Dendritic cell treated with granulocyte-macrophage colony-stimulating factor and Interleukin-4, amounts not matched to agents 40 ng/mL and 50 ng/mL, for 4 days (primary cell): ENCODE results near the gene BLCAP.
"Not testable (repeated sequence)": the region's sequence is repeated elsewhere in the genome, so short reads cannot be mapped to it uniquely, and the experiment has no call there.

Experiments used
- H3K27ac Mint-ChIP-seq: one replicate; pipeline ENCODE4 v1.8.0; 2022; ENCODE audit warnings: mild to moderate bottlenecking, mixed read lengths
- H3K27me3 Mint-ChIP-seq: one replicate; pipeline ENCODE4 v1.8.0; 2022; ENCODE audit warnings: mild to moderate bottlenecking, mixed read lengths
- H3K36me3 Mint-ChIP-seq: one replicate; pipeline ENCODE4 v1.8.0; 2022; ENCODE audit warnings: low read depth, mixed read lengths
- H3K4me1 Mint-ChIP-seq: one replicate; pipeline ENCODE4 v1.8.0; 2022; ENCODE audit warnings: low read depth, mixed read lengths
- H3K4me3 Mint-ChIP-seq: one replicate; pipeline ENCODE4 v1.8.0; 2022; ENCODE audit warnings: mild to moderate bottlenecking, moderate library complexity, mixed read lengths
- H3K9me3 Mint-ChIP-seq: one replicate; pipeline ENCODE4 v1.8.0; 2022; ENCODE audit warnings: mixed read lengths
- intact Hi-C: fragments of 100-400 bp; cut with micrococcal nuclease; formaldehyde crosslinking; loops from one replicate; pipeline ENCODE4 v1.15.0; 2022

The BLCAP gene

DNA sequence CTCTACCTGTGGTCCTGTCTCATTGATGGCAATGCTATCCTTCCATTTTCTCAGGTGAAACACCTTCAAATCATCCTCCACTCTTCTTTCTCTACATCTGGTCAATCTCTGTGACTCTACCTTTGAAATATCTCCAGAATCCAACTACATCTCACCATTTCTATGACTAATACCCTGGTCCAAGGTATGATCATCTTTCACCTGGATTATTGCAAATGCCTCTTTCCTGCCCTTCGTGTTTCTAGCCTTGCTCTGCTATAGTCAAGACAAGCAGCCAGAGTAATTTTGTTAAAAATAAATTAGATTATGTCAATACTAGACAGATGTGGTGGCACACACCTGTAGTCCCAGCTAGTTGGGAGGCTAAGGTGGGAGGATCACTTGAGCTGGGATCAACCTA, 17.8 kb upstream of the BLCAP start:
- H3K4me3 Mint-ChIP-seq, result no peak overlapping the region
- H3K27ac Mint-ChIP-seq, result no peak overlapping the region
- intact Hi-C loops, result no loop called here
- no peaks in the 10 kb centered on the region for H3K36me3 Mint-ChIP-seq
- H3K4me1 Mint-ChIP-seq, result no peaks in the 10 kb centered on the region
- H3K9me3 Mint-ChIP-seq, result no peaks in the 10 kb centered on the region
- peaks cover 16% of the 10 kb centered on the region for H3K27me3 Mint-ChIP-seq

DNA sequence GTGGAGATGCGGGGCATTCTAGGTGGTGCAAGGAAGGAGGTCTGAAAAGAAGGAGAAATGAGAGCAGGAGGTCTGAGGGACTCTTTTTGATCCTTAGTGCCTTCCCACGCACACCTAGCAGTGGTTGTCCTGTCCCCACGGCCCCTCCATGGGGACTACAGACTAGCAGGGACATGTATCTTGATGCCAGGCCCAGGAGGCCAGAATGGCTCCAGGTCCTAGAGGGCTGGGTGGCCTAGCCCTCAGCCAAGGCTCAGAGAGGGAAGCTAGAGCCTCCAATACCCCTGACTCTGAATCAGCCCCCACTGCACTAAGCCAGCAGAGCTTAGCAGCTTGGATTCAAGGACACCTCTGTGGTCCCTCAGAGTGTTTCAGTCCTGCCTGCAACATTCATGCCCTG, 16.7 kb upstream of the BLCAP start:
- Mint-ChIP-seq H3K27ac (no peak overlapping the region), H3K9me3 (no peaks in the 10 kb centered on the region), H3K27me3 (peaks cover 20% of the 10 kb centered on the region), H3K36me3 (no peaks in the 10 kb centered on the region), H3K4me3 (no peak overlapping the region), H3K4me1 (no peaks in the 10 kb centered on the region)
- intact Hi-C loops, result no loop called here

DNA sequence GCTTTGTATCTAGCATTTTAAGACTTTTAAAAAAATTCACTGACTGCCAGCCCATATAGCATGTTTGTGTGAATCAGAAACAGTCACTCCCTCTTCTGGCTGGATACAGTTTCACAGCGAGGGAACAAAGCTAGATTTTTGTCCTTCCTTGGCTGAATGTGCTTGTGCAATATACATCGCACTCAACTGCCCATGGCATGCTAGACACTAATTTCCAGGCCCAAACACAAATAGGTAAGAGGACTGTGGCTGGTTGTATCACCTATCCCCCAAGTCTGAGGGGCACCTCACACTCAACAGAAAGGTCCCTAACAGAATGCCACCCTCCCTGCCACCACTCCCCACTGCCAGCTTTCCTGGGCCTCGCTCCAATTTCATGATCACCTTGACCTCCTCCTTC, 16.2 kb upstream of the BLCAP start:
- Mint-ChIP-seq H3K36me3 (no peaks in the 10 kb centered on the region), H3K27ac (no peak overlapping the region), H3K27me3 (peaks cover 20% of the 10 kb centered on the region), H3K4me3 (no peak overlapping the region), H3K4me1 (no peaks in the 10 kb centered on the region), H3K9me3 (no peaks in the 10 kb centered on the region)
- intact Hi-C loops, result no loop called here

DNA sequence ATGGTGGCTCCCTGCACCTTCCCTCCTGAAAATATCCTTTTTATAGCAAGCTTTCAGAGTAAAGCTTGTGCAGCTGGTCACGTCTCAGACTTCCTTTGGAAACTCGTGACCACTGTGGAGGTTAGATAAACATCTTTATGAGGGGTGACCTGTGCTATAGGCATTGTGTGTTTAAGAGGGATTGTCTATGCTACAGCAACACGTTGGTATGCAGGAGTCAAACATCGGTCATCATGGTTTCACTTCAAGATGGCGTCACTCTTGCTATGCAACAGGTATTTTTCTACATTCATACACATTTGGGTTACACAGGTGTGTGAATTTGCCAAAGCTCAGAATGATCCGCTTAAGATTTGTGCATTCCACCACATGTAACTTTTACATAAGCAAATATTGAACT, 14.6 kb upstream of the BLCAP start:
- no peaks in the 10 kb centered on the region for H3K36me3 Mint-ChIP-seq
- H3K4me1 Mint-ChIP-seq, result peaks cover 6% of the 10 kb centered on the region
- H3K9me3 Mint-ChIP-seq, result no peaks in the 10 kb centered on the region
- no peak overlapping the region for H3K27ac Mint-ChIP-seq
- H3K27me3 Mint-ChIP-seq, result peaks cover 22% of the 10 kb centered on the region
- intact Hi-C loops, result no loop called here
- no peak overlapping the region for H3K4me3 Mint-ChIP-seq

DNA sequence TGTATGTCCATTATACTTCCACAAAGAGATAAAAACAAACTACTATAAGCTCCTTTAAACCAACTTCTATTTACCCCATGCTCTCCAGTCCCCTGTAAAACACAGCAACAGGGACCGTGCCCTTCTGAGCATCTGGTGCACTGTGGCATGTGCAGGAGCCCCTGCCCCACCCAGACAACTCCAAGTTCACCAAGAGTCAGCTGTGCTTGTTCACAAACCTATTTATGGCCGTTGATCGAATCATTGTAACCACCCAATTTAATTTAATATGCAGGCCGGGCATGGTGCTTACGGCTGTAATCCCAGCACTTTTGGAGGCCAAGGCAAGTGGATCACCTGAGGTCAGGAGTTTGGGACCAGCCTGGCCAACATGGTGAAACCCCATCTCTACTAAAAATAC, 13.7 kb upstream of the BLCAP start:
- H3K27ac Mint-ChIP-seq, result no peak overlapping the region
- no peaks in the 10 kb centered on the region for H3K9me3 Mint-ChIP-seq
- H3K36me3 Mint-ChIP-seq, result no peaks in the 10 kb centered on the region
- intact Hi-C loops, result no loop called here
- H3K4me1 Mint-ChIP-seq, result peaks cover 6% of the 10 kb centered on the region
- H3K4me3 Mint-ChIP-seq, result no peak overlapping the region
- H3K27me3 Mint-ChIP-seq, result peaks cover 20% of the 10 kb centered on the region

DNA sequence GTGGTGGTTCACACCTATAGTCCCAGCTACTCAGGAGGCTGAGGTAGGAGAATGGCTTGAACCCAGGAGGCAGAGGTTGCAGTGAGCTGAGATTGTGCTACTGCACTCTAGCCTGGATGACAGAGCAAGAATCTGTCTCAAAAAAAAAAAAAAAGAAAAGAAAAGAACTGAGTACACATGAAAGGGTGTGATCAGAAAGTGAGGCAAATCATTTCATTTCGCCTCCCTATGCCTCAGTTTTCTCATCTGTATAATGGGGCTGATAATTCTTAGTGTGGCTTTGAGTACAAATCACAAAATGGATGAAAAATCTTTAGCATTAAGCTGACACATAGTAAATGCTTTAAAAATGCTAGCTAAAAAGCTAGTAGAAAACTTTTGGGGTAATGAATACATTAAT, 13.2 kb upstream of the BLCAP start:
- H3K36me3 Mint-ChIP-seq, H3K27ac Mint-ChIP-seq, H3K9me3 Mint-ChIP-seq, H3K4me3 Mint-ChIP-seq, H3K4me1 Mint-ChIP-seq, intact Hi-C loops: not testable (repeated sequence)
- H3K27me3 Mint-ChIP-seq, result peaks cover 15% of the 10 kb centered on the region

DNA sequence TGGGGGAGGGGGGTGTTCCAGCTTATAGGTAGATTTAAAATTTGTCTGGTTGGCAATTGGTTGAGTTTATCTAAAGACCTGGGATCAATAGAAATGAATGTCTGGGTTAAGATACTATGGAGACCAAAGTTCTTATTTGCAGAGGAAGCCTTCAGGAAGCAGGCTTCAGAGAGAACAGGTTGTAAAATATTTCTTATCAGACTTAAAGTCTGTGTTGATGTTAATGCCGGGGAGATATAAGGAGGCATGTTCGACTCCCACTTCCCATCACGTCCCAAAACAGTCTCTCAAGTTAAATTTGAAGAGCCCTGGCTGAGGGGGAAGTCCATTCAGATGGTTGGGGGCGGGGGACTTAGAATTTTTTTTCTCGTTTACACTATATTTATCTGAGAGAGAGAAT, 12.3 kb upstream of the BLCAP start:
- Mint-ChIP-seq H3K9me3 (no peaks in the 10 kb centered on the region), H3K27me3 (peaks cover 13% of the 10 kb centered on the region), H3K27ac (no peak overlapping the region), H3K36me3 (no peaks in the 10 kb centered on the region), H3K4me1 (peaks cover 6% of the 10 kb centered on the region), H3K4me3 (no peak overlapping the region)
- intact Hi-C loops, result no loop called here

DNA sequence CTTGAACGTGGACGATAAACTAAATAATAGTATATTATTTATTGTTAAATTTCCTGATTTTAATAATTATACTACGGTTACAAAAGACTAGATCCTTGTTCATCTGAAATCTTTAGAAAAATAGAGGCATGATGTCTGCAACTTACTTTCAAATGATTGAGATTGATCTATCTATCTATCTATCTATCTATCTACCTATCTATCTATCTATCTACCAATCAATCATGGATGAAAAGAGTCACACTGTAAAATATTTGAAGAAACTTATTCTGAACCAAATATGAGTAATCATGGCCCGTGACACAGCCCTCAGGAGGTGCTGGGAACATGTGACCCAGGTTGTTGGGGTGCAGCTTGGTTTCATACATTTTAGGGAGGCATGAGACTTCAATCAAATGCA, 11.7 kb upstream of the BLCAP start:
- Mint-ChIP-seq H3K9me3 (no peaks in the 10 kb centered on the region), H3K36me3 (no peaks in the 10 kb centered on the region), H3K27me3 (peaks cover 13% of the 10 kb centered on the region), H3K4me3 (no peak overlapping the region), H3K4me1 (peaks cover 12% of the 10 kb centered on the region), H3K27ac (no peak overlapping the region)
- intact Hi-C loops, result no loop called here

DNA sequence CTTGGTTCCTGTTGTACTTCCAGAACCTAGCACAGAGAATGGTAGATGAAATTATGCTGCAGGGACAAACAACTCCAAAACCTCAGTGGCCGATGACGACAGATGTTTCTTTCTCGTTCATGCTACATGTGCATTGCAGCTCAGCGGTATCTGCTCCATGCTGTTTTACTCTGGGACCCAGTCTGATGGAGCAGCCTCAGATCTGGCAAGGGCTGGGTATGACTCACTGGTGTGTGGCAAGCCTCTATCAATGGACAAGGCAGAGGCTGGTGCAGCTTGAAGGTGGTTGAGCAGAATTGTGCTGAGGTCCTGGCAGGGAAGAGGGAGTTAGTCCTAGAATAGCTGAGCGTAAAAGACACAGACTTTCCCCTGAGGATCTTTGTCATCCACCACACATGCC, 10.3 kb upstream of the BLCAP start:
- peaks cover 13% of the 10 kb centered on the region for H3K4me1 Mint-ChIP-seq
- intact Hi-C loops, result no loop called here
- H3K27me3 Mint-ChIP-seq, result peaks cover 10% of the 10 kb centered on the region
- H3K27ac Mint-ChIP-seq, result no peak overlapping the region
- no peaks in the 10 kb centered on the region for H3K9me3 Mint-ChIP-seq
- H3K36me3 Mint-ChIP-seq, result no peaks in the 10 kb centered on the region
- no peak overlapping the region for H3K4me3 Mint-ChIP-seq

DNA sequence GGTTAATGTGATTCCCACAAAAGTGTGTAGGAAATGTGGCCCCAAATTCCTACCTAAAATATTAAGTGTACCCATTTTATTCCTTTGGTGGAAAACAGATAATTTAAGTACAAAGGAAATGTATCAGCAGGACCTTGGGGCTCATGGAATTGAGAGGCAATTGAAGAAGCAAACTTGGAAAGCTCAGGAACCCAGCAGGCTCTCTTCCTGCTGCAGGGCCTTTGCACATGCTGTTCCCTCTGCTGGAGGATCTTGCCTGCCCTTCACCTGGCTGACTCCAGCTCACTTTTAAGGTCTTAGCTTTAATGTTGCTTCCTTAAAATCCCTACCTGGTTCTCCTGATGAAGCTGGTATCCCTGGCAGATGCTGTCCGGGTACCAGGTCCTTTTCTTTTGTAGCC, 9.8 kb upstream of the BLCAP start:
- intact Hi-C loops, result no loop called here
- Mint-ChIP-seq H3K27ac (no peak overlapping the region), H3K4me1 (peaks cover 13% of the 10 kb centered on the region), H3K36me3 (no peaks in the 10 kb centered on the region), H3K9me3 (no peaks in the 10 kb centered on the region), H3K4me3 (no peak overlapping the region), H3K27me3 (peaks cover 10% of the 10 kb centered on the region)

DNA sequence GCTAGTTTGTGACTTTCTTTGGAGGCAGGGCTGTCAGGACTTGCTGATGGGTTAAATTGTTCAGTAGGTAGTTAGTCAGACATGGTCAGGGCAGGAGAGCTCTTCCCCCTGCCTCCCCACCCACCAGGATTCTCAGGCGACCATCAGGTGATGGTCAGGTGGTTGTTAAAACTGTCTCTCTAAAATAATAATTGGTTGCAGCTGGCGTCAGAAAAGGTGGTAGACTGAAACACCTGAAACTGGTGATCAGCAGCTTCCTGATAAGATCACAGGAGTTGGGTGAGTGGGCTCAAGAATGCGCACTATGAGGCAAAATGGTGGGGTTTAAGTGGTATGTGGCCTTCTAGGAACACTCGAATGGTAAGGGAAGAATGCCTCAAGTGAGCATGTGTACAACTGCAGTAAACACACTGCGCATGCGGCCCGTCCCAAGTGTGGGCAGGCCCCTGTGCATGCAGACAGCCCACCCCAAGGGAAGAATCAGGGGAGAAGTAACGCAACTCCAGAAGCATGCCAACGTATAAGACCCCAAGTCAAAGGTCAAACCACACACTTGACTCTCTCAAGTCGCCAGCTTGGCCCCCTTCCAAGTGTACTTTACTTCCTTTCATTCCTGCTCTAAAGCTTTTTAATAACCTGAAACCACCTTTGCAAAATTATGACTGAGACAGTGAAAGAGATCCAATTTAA, 7.9 kb upstream of the BLCAP start:
- Mint-ChIP-seq H3K9me3 (no peaks in the 10 kb centered on the region), H3K27ac (no peak overlapping the region), H3K4me1 (peaks cover 13% of the 10 kb centered on the region), H3K4me3 (no peak overlapping the region), H3K27me3 (peaks cover 10% of the 10 kb centered on the region), H3K36me3 (no peaks in the 10 kb centered on the region)
- intact Hi-C loops, result loop anchor here (2.0 kb wide), 1 partner anchor 341 kb away; no protein-coding TSS in a partner anchor

DNA sequence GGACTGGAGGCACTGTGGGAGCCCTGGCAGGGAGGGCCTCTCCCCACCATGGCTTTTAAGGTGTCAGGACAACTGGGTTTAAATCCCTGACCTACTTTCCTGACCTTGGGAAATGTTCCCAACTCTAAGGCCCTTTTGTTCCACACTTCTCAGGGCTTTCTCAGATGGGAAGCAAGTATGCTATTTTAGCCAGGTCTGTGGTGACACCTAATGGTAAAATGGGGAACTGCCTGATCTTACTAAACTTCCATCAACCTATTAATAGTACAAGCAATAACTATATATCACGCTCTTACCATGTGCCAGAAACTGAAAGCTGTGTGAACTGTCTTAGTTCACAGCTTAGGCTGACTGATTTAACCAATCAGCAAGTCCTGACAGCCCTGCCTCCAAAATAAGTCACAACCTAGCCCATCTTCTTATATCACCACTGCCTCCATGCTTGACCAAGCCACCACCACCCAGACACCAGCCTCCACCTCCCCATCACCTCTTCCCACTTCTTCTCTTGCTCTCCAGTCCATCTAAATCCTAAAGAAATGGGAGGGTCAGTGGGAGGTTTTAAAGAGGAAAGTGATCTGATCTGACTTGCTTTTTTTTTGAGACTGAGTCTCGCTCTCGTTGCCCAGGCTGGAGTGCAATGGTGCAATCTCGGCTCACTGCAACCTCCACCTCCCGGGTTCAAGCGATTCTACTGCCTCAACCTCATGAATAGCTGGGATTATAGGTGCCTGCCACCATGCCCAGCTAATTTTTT, 6.9 kb upstream of the BLCAP start:
- intact Hi-C loops, result loop anchor here (1.0 to 2.0 kb wide), 3 partner anchors 265 to 340 kb away; no protein-coding TSS in a partner anchor
- Mint-ChIP-seq H3K9me3 (no peaks in the 10 kb centered on the region), H3K36me3 (no peaks in the 10 kb centered on the region), H3K27ac (no peak overlapping the region), H3K4me1 (peaks cover 13% of the 10 kb centered on the region), H3K4me3 (no peak overlapping the region), H3K27me3 (peaks cover 6% of the 10 kb centered on the region)

DNA sequence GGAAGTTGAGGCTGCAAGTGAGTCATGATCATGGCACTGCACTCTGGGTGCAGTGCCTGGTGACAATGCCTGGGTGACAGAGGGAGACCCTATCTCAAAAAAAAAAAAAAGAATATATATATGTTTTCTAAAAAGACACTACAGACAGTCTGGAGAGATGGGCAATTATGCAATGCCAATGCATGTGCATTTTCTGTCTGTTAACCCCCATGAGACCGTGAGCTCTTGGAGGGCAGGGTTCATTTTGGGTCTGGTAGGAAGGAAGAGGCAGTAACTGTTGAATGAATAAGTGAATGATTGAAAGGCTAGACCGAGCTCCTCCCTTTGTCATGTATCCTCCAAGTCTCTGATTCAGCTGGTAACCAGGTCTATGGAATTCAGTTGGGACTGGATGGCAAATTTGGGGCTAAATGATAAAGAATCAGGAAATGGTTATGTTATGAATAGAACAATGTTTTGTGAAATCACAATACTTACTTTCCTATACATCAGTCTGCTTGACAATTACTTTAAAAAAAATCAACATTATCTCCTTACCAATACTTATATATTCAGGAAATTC, 5.6 kb upstream of the BLCAP start:
- no peaks in the 10 kb centered on the region for H3K9me3 Mint-ChIP-seq
- H3K27ac Mint-ChIP-seq, result no peak overlapping the region
- no peak overlapping the region for H3K4me3 Mint-ChIP-seq
- H3K36me3 Mint-ChIP-seq, result no peaks in the 10 kb centered on the region
- intact Hi-C loops, result no loop called here
- peaks cover 23% of the 10 kb centered on the region for H3K4me1 Mint-ChIP-seq
- peaks cover 8% of the 10 kb centered on the region for H3K27me3 Mint-ChIP-seq

DNA sequence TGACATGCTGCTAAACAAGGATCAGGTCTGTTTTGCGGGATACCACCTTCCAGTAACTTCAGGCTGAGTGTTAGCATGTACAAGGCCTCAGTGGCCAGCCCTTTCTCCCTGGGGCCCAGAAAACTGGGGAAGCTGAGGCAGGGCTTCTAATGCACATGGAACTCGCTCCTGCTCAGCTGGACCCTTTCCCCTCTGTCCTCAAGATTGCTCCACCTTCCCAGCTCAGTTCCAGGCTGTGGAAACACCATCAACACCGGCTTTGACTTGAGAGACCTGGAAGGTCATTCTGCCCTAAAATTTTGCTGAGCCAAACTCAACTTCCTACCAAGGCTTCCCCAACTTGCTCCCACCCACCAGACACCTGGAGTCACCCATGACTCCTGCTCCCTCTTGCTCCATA, 4.2 kb upstream of the BLCAP start:
- Mint-ChIP-seq H3K9me3 (no peaks in the 10 kb centered on the region), H3K27ac (no peak overlapping the region), H3K36me3 (peaks cover 12% of the 10 kb centered on the region), H3K4me1 (peaks cover 21% of the 10 kb centered on the region), H3K4me3 (no peak overlapping the region), H3K27me3 (peaks cover 4% of the 10 kb centered on the region)
- intact Hi-C loops, result no loop called here
